Activated naive CD4-positive, alpha-beta T cell treated with Interleukin-2 at 50 U/mL for 16 hours (primary cell): ENCODE data around the gene LILRB4.
"Not testable (repeated sequence)": the region's sequence is repeated elsewhere in the genome, so short reads cannot be mapped to it uniquely, and the experiment has no call there.

Source experiments
- DNase-seq: peaks from one replicate; pipeline ENCODE4 v3.0.0-alpha.2; 2020

The LILRB4 gene

GRCh38 chr19:54662730-54663129, at the start of gene LILRB4:
Gene LILRB4 (plus strand): TSS chr19:54662985. CDS start chr19:54663034, 49 bp downstream.
- DNase-seq = no peak

GRCh38 chr19:54614726-54615125, 48.1 kb upstream of the LILRB4 start:
- DNase-seq = no peak

- DNase-seq = no peak
These were observed 46.7 kb upstream of the LILRB4 start for GRCh38 chr19:54616057-54616456.

- DNase-seq = no peak
These were observed 45.8 kb upstream of the LILRB4 start for GRCh38 chr19:54616821-54617560.

- DNase-seq = no peak
These were observed 42.3 kb upstream of the LILRB4 start for GRCh38 chr19:54620464-54620863.

- no peak for DNase-seq
These were observed 40.4 kb upstream of the LILRB4 start for GRCh38 chr19:54622431-54622830.

- not testable (repeated sequence) for DNase-seq
These were observed 38.6 kb upstream of the LILRB4 start for GRCh38 chr19:54624234-54624633.

- not testable (repeated sequence) for DNase-seq
These were observed 37.7 kb upstream of the LILRB4 start for GRCh38 chr19:54624934-54625730.

GRCh38 chr19:54626757-54627156, 36.0 kb upstream of the LILRB4 start:
- DNase-seq = no peak

- not testable (repeated sequence) for DNase-seq
These were observed 34.9 kb upstream of the LILRB4 start for GRCh38 chr19:54627912-54628311.

- DNase-seq = not testable (repeated sequence)
These were observed 32.5 kb upstream of the LILRB4 start, which contains the start of gene LILRB1 for GRCh38 chr19:54630262-54630661. Gene LILRB1 (plus strand): TSS chr19:54630484. CDS start chr19:54631074, 590 bp downstream.

GRCh38 chr19:54630782-54631181, 32.0 kb upstream of the LILRB4 start:
- DNase-seq = no peak

- DNase-seq = not testable (repeated sequence)
These were observed 31.1 kb upstream of the LILRB4 start for GRCh38 chr19:54631489-54632337.

- not testable (repeated sequence) for DNase-seq
These were observed 30.3 kb upstream of the LILRB4 start for GRCh38 chr19:54632517-54632916.

GRCh38 chr19:54633401-54633800, 29.4 kb upstream of the LILRB4 start:
- DNase-seq = no peak

- not testable (repeated sequence) for DNase-seq
These were observed 26.7 kb upstream of the LILRB4 start for GRCh38 chr19:54636081-54636480.

GRCh38 chr19:54638683-54639082, 24.1 kb upstream of the LILRB4 start:
- no peak for DNase-seq

- not testable (repeated sequence) for DNase-seq
These were observed 19.8 kb upstream of the LILRB4 start for GRCh38 chr19:54642953-54643352.

- DNase-seq = not testable (repeated sequence)
These were observed 19.2 kb upstream of the LILRB4 start for GRCh38 chr19:54643583-54643982.

- no peak for DNase-seq
These were observed 18.7 kb upstream of the LILRB4 start for GRCh38 chr19:54644056-54644455.

- no peak for DNase-seq
These were observed 16.4 kb upstream of the LILRB4 start for GRCh38 chr19:54646331-54646841.

GRCh38 chr19:54648129-54648528, 14.7 kb upstream of the LILRB4 start:
- DNase-seq = no peak
